HCT116 (cell line): ENCODE results near the gene PDCD6IP. TPM values are rescaled to one million over a fixed set of nuclear protein-coding genes. Genes with fewer than 3 reads are reported as not detected.

ENCODE experiments used
- ATAC-seq: fragments of 200-7000 bp; cut with Tn5 transposase; 2 replicates; pipeline ENCODE4 v1.9.1; 2020; ENCODE audit warnings: mild to moderate bottlenecking, moderate library complexity
- BruUV-seq: library from RNA; stranded (reverse); fragments of 400-500 nt; replicated peaks from 2 replicates; lab custom pipeline; 2021; lab: Mats Ljungman, UMichigan
- CTCF ChIA-PET: fragments of 300-600 bp; sonication (Branson Sonifier 250); formaldehyde crosslinking; loops from one replicate; lab custom pipeline; 2021; ENCODE audit warnings: antibody characterized with exemption; lab: Charles Lee
- POLR2A ChIA-PET: fragments of 300-600, 350-600 bp; sonication (Branson Sonifier 250); formaldehyde crosslinking; loops from one replicate; lab custom pipeline; 2021; ENCODE audit warnings: antibody characterized with exemption; lab: Charles Lee
- RAD21 ChIA-PET, 2 experiments: fragments of 300-600 bp; sonication (Branson Sonifier 250); formaldehyde crosslinking; loops; one replicate each; lab custom pipeline; 2023; ENCODE audit warnings: low total read pairs in 2 of 2; ENCODE audit not compliant: uncharacterized antibody in 2 of 2, unreplicated experiment in 2 of 2, low non-redundant PET in 1 of 2; lab: Charles Lee
- DNase-seq: peaks from one replicate; pipeline ENCODE4 v3.0.0-alpha.2; 2010; ENCODE audit warnings: low read depth, low spot score
- H2AFZ ChIP-seq: fragments of 200-600 bp; shearing (Covaris generic), sonication (generic); 2 replicates; pipeline ENCODE4 v1.6.1; 2017; ENCODE audit warnings: low read depth, mixed run types, mixed read lengths, antibody characterized with exemption, low read length; ENCODE audit not compliant: poor library complexity, severe bottlenecking
- H3K27ac ChIP-seq: 2 replicates; pipeline ENCODE4 v1.5.1; 2012; ENCODE audit warnings: low read depth, low read length
- H3K27me3 ChIP-seq: fragments of 200-600 bp; sonication (generic); 2 replicates; pipeline ENCODE4 v1.6.1; 2016; ENCODE audit warnings: mixed run types, low read length, mixed read lengths; ENCODE audit not compliant: insufficient read depth
- H3K36me3 ChIP-seq, 2 experiments: fragments of 200-500 bp in 1 of 2; fragments of 200-600 bp in 1 of 2; sonication (Bioruptor generic) in 1 of 2; sonication (generic) in 1 of 2; 2 replicates each; pipeline versions ENCODE4 v1.5.1 to v1.6.1; 2014 to 2016; ENCODE audit warnings: low read length in 2 of 2, inconsistent platforms in 1 of 2, mixed read lengths in 1 of 2, mixed run types in 1 of 2; ENCODE audit not compliant: insufficient read depth in 2 of 2, control insufficient read depth in 1 of 2
- H3K4me1 ChIP-seq, 2 experiments: fragments of 200-600 bp in 1 of 2; sonication (generic) in 1 of 2; 2 replicates each; pipeline versions ENCODE4 v1.5.1 to v1.6.1; 2012 to 2017; ENCODE audit warnings: low read length in 2 of 2, inconsistent platforms in 1 of 2, mild to moderate bottlenecking in 1 of 2, mixed read lengths in 1 of 2, mixed run types in 1 of 2, moderate library complexity in 1 of 2; ENCODE audit not compliant: insufficient read depth in 2 of 2, control insufficient read depth in 1 of 2
- H3K4me2 ChIP-seq: fragments of 200-600 bp; sonication (generic); 2 replicates; pipeline ENCODE4 v1.6.1; 2017; ENCODE audit warnings: mixed run types, low read length, mixed read lengths
- H3K4me3 ChIP-seq, 2 experiments: fragments of 200-600 bp in 1 of 2; sonication (generic) in 1 of 2; replicated peaks in 1 of 2; 2 replicates each; pipeline ENCODE4 v1.5.1; 2011 to 2016; ENCODE audit warnings: low read length in 2 of 2, control low read depth in 1 of 2, low read depth in 1 of 2, mild to moderate bottlenecking in 1 of 2, mixed read lengths in 1 of 2, mixed run types in 1 of 2
- H3K79me2 ChIP-seq: fragments of 200-600 bp; sonication (generic); 2 replicates; pipeline ENCODE4 v1.6.1; 2017; ENCODE audit warnings: mild to moderate bottlenecking, mixed run types, low read length, moderate library complexity, mixed read lengths; ENCODE audit not compliant: insufficient read depth
- H3K9ac ChIP-seq: fragments of 200-600 bp; sonication (generic); 2 replicates; pipeline ENCODE4 v1.6.1; 2016; ENCODE audit warnings: low read length, mixed read lengths
- H3K9me2 ChIP-seq: fragments of 200-600 bp; sonication (generic), shearing (Covaris generic); 2 replicates; pipeline ENCODE4 v1.6.1; 2017; ENCODE audit warnings: mixed run types, mild to moderate bottlenecking, moderate library complexity; ENCODE audit not compliant: insufficient read depth
- H3K9me3 ChIP-seq, 2 experiments: fragments of 200-500 bp in 1 of 2; fragments of 200-600 bp in 1 of 2; sonication (Bioruptor generic) in 1 of 2; sonication (generic) in 1 of 2; 2 replicates each; pipeline ENCODE4 v1.6.1; 2014 to 2017; ENCODE audit warnings: low read length in 2 of 2, mixed read lengths in 2 of 2, inconsistent platforms in 1 of 2, low read depth in 1 of 2, mild to moderate bottlenecking in 1 of 2, mixed run types in 1 of 2, moderate library complexity in 1 of 2; ENCODE audit not compliant: control insufficient read depth in 1 of 2, insufficient read depth in 1 of 2
- H4K20me1 ChIP-seq: fragments of 200-600 bp; sonication (generic), shearing (Covaris generic); 2 replicates; pipeline ENCODE4 v1.6.1; 2017; ENCODE audit warnings: mixed run types, mild to moderate bottlenecking, moderate library complexity; ENCODE audit not compliant: insufficient read depth
- EZH2phosphoT487 ChIP-seq: fragments of 200-600 bp; IDR thresholded peaks from 2 replicates; pipeline ENCODE4 v1.6.1; 2018; ENCODE audit warnings: antibody characterized with exemption, borderline replicate concordance
- JUND ChIP-seq: IDR thresholded peaks from 2 replicates; pipeline ENCODE4 v1.6.1; 2012
- POLR2AphosphoS5 ChIP-seq: IDR thresholded peaks from 2 replicates; pipeline ENCODE4 v1.6.1; 2011; ENCODE audit warnings: mild to moderate bottlenecking, low read depth, low read length, moderate library complexity
- RAD21 ChIP-seq: IDR thresholded peaks from 2 replicates; pipeline ENCODE4 v1.6.1; 2012; ENCODE audit warnings: low read depth, mild to moderate bottlenecking
- SIN3A ChIP-seq: IDR thresholded peaks from 2 replicates; pipeline ENCODE4 v1.6.1; 2012; ENCODE audit warnings: low read depth
- SP1 ChIP-seq: IDR thresholded peaks from 2 replicates; pipeline ENCODE4 v1.6.1; 2012; ENCODE audit warnings: low read depth
- TCF7L2 ChIP-seq: IDR thresholded peaks from 2 replicates; pipeline ENCODE4 v1.7.0; 2011; ENCODE audit warnings: borderline replicate concordance, inconsistent platforms; ENCODE audit not compliant: insufficient read depth, insufficient read length; ENCODE audit errors: extremely low read depth
- ZNF274 ChIP-seq: fragments of 200-500 bp; sonication (Bioruptor generic); IDR thresholded peaks from 2 replicates; pipeline ENCODE4 v1.6.1; 2014; ENCODE audit warnings: mild to moderate bottlenecking, low read depth, low read length, inconsistent platforms
- intact Hi-C: fragments of 100-400 bp; cut with micrococcal nuclease; formaldehyde crosslinking; loops from 2 replicates; pipeline ENCODE4 v1.10.0; 2022
- total RNA-seq: library from RNA; stranded (reverse); gene quantifications from one replicate; pipeline ENCODE4 v1.2.1, GENCODE V29; 2021; ENCODE audit not compliant: unreplicated experiment
- TF ChIP-seq, protein P1 (sequence below): IDR thresholded peaks from 2 replicates; pipeline ENCODE4 v1.6.1; 2012
- TF ChIP-seq, protein P2 (sequence below), 3 experiments: fragments of 200-600 bp in 1 of 3; sonication (generic) in 1 of 3; IDR thresholded peaks in 2 of 3; conservative IDR thresholded peaks in 1 of 3; 2 replicates each; pipeline ENCODE4 v1.5.1; 2012 to 2017; ENCODE audit warnings: low read depth in 2 of 3, low read length in 2 of 3, antibody characterized with exemption in 1 of 3, borderline replicate concordance in 1 of 3, control low read depth in 1 of 3, mild to moderate bottlenecking in 1 of 3, mixed read lengths in 1 of 3, mixed run types in 1 of 3, moderate library complexity in 1 of 3; ENCODE audit not compliant: insufficient read depth in 1 of 3
- TF ChIP-seq, protein P3 (sequence below): IDR thresholded peaks from 2 replicates; pipeline ENCODE4 v1.6.1; 2012
- TF ChIP-seq, protein P4 (sequence below): IDR thresholded peaks from 2 replicates; pipeline ENCODE4 v1.6.1; 2012; ENCODE audit warnings: low read depth

PDCD6IP gene
- total RNA-seq, 1 experiment from 2014 or later: 241 TPM

DNA sequence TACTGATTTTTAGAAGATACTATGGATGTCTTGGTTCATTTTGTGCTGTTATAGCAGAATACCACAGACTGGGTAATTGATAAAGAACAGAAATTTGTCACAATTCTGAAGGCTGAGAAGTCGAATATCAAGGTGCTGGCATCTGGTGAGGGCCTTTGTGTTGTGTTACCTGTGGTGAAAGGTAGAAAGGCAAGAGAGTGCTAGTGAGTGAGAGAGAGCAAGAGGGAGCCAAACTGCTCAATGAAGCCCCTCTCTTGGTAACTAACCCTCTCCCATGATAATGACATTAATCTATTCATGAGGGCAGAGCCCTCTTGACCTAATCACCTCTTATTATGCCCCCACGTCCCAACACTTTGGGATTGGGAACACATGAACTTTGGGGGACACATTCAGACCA lies 31.3 kb downstream of the PDCD6IP start:
- Histone ChIP-seq H3K4me1 (no peaks in the 10 kb centered on the region), H2AFZ (no peak overlapping the region), H3K9me3 (no peaks in the 10 kb centered on the region), H3K9me2 (no peaks in the 10 kb centered on the region), H3K4me2 (no peak overlapping the region), H3K9ac (no peak overlapping the region), H3K4me3 (no peak overlapping the region), H3K36me3 (peaks cover 9 to 33% of the 10 kb centered on the region in 2 experiments), H3K79me2 (peaks cover 41% of the 10 kb centered on the region), H4K20me1 (no peaks in the 10 kb centered on the region), H3K27me3 (no peaks in the 10 kb centered on the region)
- ATAC-seq (no peak), DNase-seq (no peak)
- ChIA-PET RAD21 (no interaction called here), CTCF (no interaction called here)
- intact Hi-C loops: no loop called here
- TF ChIP-seq JUND (no peak), RAD21 (no peak), TCF7L2 (no peak), EZH2phosphoT487 (no peak), POLR2AphosphoS5 (no peak), ZNF274 (no peak), SP1 (no peak), SIN3A (no peak)
- TF ChIP-seq, protein P1, sequence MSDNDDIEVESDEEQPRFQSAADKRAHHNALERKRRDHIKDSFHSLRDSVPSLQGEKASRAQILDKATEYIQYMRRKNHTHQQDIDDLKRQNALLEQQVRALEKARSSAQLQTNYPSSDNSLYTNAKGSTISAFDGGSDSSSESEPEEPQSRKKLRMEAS: no peak
- TF ChIP-seq, protein P2, sequence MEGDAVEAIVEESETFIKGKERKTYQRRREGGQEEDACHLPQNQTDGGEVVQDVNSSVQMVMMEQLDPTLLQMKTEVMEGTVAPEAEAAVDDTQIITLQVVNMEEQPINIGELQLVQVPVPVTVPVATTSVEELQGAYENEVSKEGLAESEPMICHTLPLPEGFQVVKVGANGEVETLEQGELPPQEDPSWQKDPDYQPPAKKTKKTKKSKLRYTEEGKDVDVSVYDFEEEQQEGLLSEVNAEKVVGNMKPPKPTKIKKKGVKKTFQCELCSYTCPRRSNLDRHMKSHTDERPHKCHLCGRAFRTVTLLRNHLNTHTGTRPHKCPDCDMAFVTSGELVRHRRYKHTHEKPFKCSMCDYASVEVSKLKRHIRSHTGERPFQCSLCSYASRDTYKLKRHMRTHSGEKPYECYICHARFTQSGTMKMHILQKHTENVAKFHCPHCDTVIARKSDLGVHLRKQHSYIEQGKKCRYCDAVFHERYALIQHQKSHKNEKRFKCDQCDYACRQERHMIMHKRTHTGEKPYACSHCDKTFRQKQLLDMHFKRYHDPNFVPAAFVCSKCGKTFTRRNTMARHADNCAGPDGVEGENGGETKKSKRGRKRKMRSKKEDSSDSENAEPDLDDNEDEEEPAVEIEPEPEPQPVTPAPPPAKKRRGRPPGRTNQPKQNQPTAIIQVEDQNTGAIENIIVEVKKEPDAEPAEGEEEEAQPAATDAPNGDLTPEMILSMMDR (IDR thresholded peaks at IDR 0.05 in 2 of 3, conservative IDR thresholded peaks at IDR 0.05 in 1 of 3; ENCODE audit: borderline replicate concordance in 1 of 3, insufficient read depth in 1 of 3, low read depth in 2 of 3, low read length in 2 of 3): no peak
- TF ChIP-seq, protein P3, sequence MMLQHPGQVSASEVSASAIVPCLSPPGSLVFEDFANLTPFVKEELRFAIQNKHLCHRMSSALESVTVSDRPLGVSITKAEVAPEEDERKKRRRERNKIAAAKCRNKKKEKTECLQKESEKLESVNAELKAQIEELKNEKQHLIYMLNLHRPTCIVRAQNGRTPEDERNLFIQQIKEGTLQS: no peak
- TF ChIP-seq, protein P4, sequence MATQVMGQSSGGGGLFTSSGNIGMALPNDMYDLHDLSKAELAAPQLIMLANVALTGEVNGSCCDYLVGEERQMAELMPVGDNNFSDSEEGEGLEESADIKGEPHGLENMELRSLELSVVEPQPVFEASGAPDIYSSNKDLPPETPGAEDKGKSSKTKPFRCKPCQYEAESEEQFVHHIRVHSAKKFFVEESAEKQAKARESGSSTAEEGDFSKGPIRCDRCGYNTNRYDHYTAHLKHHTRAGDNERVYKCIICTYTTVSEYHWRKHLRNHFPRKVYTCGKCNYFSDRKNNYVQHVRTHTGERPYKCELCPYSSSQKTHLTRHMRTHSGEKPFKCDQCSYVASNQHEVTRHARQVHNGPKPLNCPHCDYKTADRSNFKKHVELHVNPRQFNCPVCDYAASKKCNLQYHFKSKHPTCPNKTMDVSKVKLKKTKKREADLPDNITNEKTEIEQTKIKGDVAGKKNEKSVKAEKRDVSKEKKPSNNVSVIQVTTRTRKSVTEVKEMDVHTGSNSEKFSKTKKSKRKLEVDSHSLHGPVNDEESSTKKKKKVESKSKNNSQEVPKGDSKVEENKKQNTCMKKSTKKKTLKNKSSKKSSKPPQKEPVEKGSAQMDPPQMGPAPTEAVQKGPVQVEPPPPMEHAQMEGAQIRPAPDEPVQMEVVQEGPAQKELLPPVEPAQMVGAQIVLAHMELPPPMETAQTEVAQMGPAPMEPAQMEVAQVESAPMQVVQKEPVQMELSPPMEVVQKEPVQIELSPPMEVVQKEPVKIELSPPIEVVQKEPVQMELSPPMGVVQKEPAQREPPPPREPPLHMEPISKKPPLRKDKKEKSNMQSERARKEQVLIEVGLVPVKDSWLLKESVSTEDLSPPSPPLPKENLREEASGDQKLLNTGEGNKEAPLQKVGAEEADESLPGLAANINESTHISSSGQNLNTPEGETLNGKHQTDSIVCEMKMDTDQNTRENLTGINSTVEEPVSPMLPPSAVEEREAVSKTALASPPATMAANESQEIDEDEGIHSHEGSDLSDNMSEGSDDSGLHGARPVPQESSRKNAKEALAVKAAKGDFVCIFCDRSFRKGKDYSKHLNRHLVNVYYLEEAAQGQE: no peak
- TF ChIP-seq, all 23 proteins: peak for 0
- no TSS peak for BruUV-seq
- POLR2A ChIA-PET: no interaction called here
- no peak overlapping the region for H3K27ac ChIP-seq
